ENCODE results near the gene WDR5. TPM values are rescaled to one million over a fixed set of nuclear protein-coding genes. Genes with fewer than 3 reads are reported as not detected.

The WDR5 gene
- total and polyA plus RNA-seq, 12 donors: 14.0 to 22.5 (median 17.8) TPM

DNA sequence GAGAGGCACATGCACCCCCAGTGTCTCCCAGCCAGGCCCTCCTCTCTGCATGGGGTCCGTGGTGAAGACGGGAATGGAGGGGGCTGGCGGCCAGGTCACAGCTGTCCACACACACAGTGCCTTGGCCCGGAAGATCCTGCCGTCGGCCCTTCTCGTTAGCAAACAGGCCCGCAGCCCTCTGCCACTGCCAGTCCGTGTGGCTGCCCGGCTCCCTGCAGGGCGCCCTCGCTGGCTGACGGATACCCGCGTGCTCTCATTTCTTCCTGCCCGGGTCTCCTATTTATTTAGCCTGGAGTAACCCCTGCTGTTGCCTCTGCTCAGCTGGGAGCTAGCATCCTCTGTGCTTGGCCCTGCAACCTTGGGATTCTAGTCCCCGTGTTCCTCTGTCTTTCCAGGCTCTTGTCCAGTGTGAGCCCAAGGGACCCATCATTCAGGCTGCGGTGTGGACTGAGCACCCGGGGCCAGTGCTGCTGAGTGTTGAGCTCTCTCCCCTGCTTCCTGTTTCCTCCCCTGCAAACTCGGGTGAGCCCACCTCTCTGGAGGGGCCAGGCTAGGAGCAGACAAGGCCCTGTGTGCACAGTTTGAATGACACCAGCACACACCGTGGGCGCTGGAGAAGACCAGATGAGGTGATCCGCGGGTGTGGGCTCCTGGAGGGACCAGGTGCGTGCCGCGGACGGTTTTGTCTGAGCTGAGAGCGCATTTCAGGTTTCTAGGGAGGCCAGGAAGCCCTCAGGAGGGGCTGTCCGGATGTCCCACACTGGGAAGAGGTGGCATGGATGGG is 43.1 kb downstream of the WDR5 start:
- Histone ChIP-seq H3K36me3 (no peaks in the 10 kb centered on the region), H3K9me3 (no peaks in the 10 kb centered on the region), H3K27ac (peak overlapping the region in 1 of 10 donors; percentile 10), H3K4me1 (peaks cover 0 to 40% (median 27%) of the 10 kb centered on the region in 9 donors), H3K27me3 (peaks cover 0 to 38% (median 24%) of the 10 kb centered on the region in 7 donors), H3K4me3 (no peak overlapping the region)
- peak; percentile 5 to 71 (median 46) for ATAC-seq
- DNase-seq: peak in 1 of 2 donors; percentile 57
- TF ChIP-seq CTCF (IDR thresholded peaks at IDR 0.05): no peak
- intact Hi-C loops (cut with DNase I): loop anchor here in 9 of 10 donors (5.0 to 10.0 kb wide), 10 partner anchors 33 to 566 kb away; partner anchors contain the start of genes RXRA (in 3 of the 9) and COL5A1 (in 2 of the 9)
- 39 to 52% methylated on average over 30 of the region's 30 CpGs for WGBS, 2 donors

- H3K27ac ChIP-seq: no peak overlapping the region
- H3K4me3 ChIP-seq: no peak overlapping the region
- H3K9me3 ChIP-seq: no peaks in the 10 kb centered on the region
- H3K27me3 ChIP-seq: peaks cover 0 to 38% (median 20%) of the 10 kb centered on the region in 7 donors
- H3K36me3 ChIP-seq: no peaks in the 10 kb centered on the region
- DNase-seq (no peak), ATAC-seq (no peak)
- 91 to 93% methylated on average over 6 of the region's 6 CpGs for WGBS, 2 donors
- no peak for TF ChIP-seq CTCF (IDR thresholded peaks at IDR 0.05)
- peaks cover 0 to 36% (median 26%) of the 10 kb centered on the region in 9 donors for H3K4me1 ChIP-seq
- intact Hi-C loops (cut with DNase I): loop anchor here in 9 of 10 donors (5.0 to 10.0 kb wide), 10 partner anchors 33 to 565 kb away; partner anchors contain the start of genes RXRA (in 3 of the 9) and COL5A1 (in 2 of the 9)
Observed at GRCh38 chr9:134179595-134179917, 43.7 kb downstream of the WDR5 start.

DNA sequence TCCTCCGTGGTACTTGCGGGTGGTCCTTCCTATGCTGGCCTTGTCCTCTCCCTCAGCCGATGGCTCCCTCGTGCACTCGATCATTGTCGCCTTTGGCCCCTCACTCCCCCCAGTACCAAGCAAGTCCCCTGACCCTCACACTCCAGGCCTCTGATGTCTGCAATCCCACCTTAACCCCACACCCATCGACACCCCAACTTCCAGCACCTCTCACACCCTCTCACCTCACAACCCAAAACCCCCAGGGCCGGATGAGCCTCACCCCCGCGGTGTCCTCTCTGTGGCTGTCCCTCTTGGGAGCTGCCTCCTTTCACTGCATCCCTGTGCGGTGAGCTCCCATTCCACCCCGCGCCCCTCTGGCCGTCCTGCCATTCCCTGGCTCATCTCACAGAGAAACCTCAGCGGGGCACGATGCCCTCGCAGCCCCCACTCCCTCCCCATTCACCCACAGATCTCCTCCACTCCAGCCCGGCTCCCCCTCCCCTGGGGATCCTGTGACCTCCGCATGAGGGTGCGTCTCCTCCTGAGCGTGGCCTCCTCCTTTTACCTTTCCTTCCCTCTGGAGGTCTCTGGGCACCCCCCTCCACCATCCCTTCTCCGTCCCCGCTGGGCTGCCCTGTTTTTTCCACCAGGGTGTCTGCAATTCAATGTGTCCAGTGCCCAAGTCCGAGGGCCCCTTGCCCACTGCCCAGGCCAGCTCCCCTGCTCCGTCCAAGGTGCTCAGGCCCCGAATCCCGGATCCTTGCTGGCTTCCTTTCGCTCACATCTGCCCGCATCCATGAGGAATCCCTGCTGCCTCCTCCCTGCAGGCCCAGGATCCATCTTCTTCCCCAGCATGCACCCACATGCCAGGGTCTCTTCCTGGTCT is 44.3 kb downstream of the WDR5 start:
- 89 to 91% methylated on average over 29 of the region's 29 CpGs for WGBS, 2 donors
- TF ChIP-seq CTCF (IDR thresholded peaks at IDR 0.05): no peak
- peaks cover 0 to 30% (median 20%) of the 10 kb centered on the region in 9 donors for H3K4me1 ChIP-seq
- DNase-seq (no peak), ATAC-seq (no peak)
- H3K36me3 ChIP-seq: no peaks in the 10 kb centered on the region
- no peaks in the 10 kb centered on the region for H3K9me3 ChIP-seq
- intact Hi-C loops (cut with DNase I): loop anchor here in 9 of 10 donors (5.0 to 10.0 kb wide), 10 partner anchors 32 to 565 kb away; partner anchors contain the start of genes RXRA (in 3 of the 9) and COL5A1 (in 2 of the 9)
- no peak overlapping the region for H3K4me3 ChIP-seq
- H3K27ac ChIP-seq: no peak overlapping the region
- H3K27me3 ChIP-seq: peaks cover 0 to 38% (median 14%) of the 10 kb centered on the region in 7 donors

Data from heart right ventricle (tissue), 16 donors.